GM23338 (cell line): Measurements from ENCODE around the gene IFNG-AS1. TPM values are rescaled to one million over a fixed set of nuclear protein-coding genes. Genes with fewer than 3 reads are reported as not detected.

Source experiments
- ATAC-seq: fragments of 200-7000 bp; cut with Tn5 transposase; 3 replicates; pipeline ENCODE4 v1.9.1; 2020
- DNase-seq: peaks from one replicate; pipeline ENCODE4 v3.0.0-alpha.2; 2015; ENCODE audit warnings: low spot score
- H2AFZ ChIP-seq: fragments of 200-600 bp; sonication (generic); 2 replicates; pipeline ENCODE4 v1.8.0; 2016; ENCODE audit warnings: antibody characterized with exemption, mild to moderate bottlenecking, moderate library complexity
- H3F3A ChIP-seq: fragments of 200-600 bp; sonication (generic); replicated peaks from 2 replicates; pipeline ENCODE4 v1.8.0; 2017; ENCODE audit warnings: antibody characterized with exemption, mixed run types, low read depth
- H3K27ac ChIP-seq: fragments of 200-600 bp; sonication (generic); 2 replicates; pipeline ENCODE4 v1.6.1; 2016; ENCODE audit warnings: low read depth
- H3K27me3 ChIP-seq: fragments of 200-600 bp; sonication (generic); 2 replicates; pipeline ENCODE4 v1.8.0; 2016; ENCODE audit warnings: mild to moderate bottlenecking, mixed run types, moderate library complexity; ENCODE audit not compliant: insufficient read depth
- H3K36me3 ChIP-seq: fragments of 200-600 bp; sonication (generic); 2 replicates; pipeline ENCODE4 v1.8.0; 2016; ENCODE audit warnings: mild to moderate bottlenecking; ENCODE audit not compliant: insufficient read depth
- H3K4me1 ChIP-seq: fragments of 200-600 bp; sonication (generic); 2 replicates; pipeline ENCODE4 v1.8.0; 2016; ENCODE audit warnings: mild to moderate bottlenecking, moderate library complexity; ENCODE audit not compliant: insufficient read depth
- H3K4me2 ChIP-seq: fragments of 200-600 bp; sonication (generic); 2 replicates; pipeline ENCODE4 v1.7.1; 2017; ENCODE audit warnings: mixed run types
- H3K4me3 ChIP-seq: fragments of 200-600 bp; sonication (generic); 2 replicates; pipeline ENCODE4 v1.6.1; 2016; ENCODE audit warnings: mixed run types
- H3K79me2 ChIP-seq: fragments of 200-600 bp; sonication (generic); replicated peaks from 2 replicates; pipeline ENCODE4 v1.8.0; 2017; ENCODE audit warnings: mild to moderate bottlenecking; ENCODE audit not compliant: insufficient read depth
- H3K9me2 ChIP-seq: fragments of 200-600 bp; sonication (generic); 2 replicates; pipeline ENCODE4 v1.8.0; 2017; ENCODE audit not compliant: insufficient read depth
- H4K20me1 ChIP-seq: fragments of 200-600 bp; sonication (generic); replicated peaks from 2 replicates; pipeline ENCODE4 v1.8.0; 2017; ENCODE audit warnings: mild to moderate bottlenecking; ENCODE audit not compliant: insufficient read depth
- H3K27ac Mint-ChIP-seq: 2 replicates; pipeline ENCODE4 v1.8.0; 2020; ENCODE audit warnings: inconsistent platforms, mild to moderate bottlenecking, moderate library complexity, mixed read lengths
- H3K27me3 Mint-ChIP-seq: 3 replicates; pipeline ENCODE4 v1.8.0; 2022; ENCODE audit warnings: low read depth, mild to moderate bottlenecking, moderate library complexity, mixed read lengths, inconsistent platforms; ENCODE audit not compliant: insufficient read depth, poor library complexity
- H3K36me3 Mint-ChIP-seq: 3 replicates; pipeline ENCODE4 v1.8.0; 2021; ENCODE audit warnings: low read depth, mild to moderate bottlenecking, inconsistent platforms, moderate library complexity, mixed read lengths
- H3K4me1 Mint-ChIP-seq: 3 replicates; pipeline ENCODE4 v1.8.0; 2020; ENCODE audit warnings: mild to moderate bottlenecking, inconsistent platforms, mixed read lengths
- H3K4me3 Mint-ChIP-seq: 3 replicates; pipeline ENCODE4 v1.8.0; 2021; ENCODE audit warnings: moderate library complexity, mild to moderate bottlenecking, inconsistent platforms, mixed read lengths
- H3K9me3 Mint-ChIP-seq: 3 replicates; pipeline ENCODE4 v1.8.0; 2020; ENCODE audit warnings: moderate library complexity, mild to moderate bottlenecking, inconsistent platforms, mixed read lengths
- CTCF ChIP-seq, 2 experiments: fragments of 200-600 bp in 1 of 2; sonication (generic) in 1 of 2; conservative IDR thresholded peaks; 2 replicates each; pipeline versions ENCODE4 v1.5.1 to v1.6.1; 2016 to 2017; ENCODE audit warnings: antibody characterized with exemption in 2 of 2, low read depth in 2 of 2, mild to moderate bottlenecking in 2 of 2, moderate library complexity in 1 of 2
- ETS1 ChIP-seq: IDR thresholded peaks from 2 replicates; pipeline ENCODE4 v1.6.1; 2016; ENCODE audit warnings: antibody characterized with exemption
- EZH2 ChIP-seq: fragments of 200-600 bp; sonication (generic); IDR thresholded peaks from one replicate; pipeline ENCODE4 v1.8.0; 2017; ENCODE audit warnings: antibody characterized with exemption, mild to moderate bottlenecking, low read depth; ENCODE audit not compliant: unreplicated experiment
- NANOG ChIP-seq: IDR thresholded peaks from 2 replicates; pipeline ENCODE4 v1.6.1; 2016; ENCODE audit warnings: antibody characterized with exemption, borderline replicate concordance
- POLR2AphosphoS5 ChIP-seq: IDR thresholded peaks from 2 replicates; pipeline ENCODE4 v1.6.1; 2016; ENCODE audit warnings: antibody characterized with exemption, low read depth
- REST ChIP-seq: IDR thresholded peaks from one replicate; pipeline ENCODE4 v1.6.1; 2018; ENCODE audit warnings: antibody characterized with exemption; ENCODE audit not compliant: unreplicated experiment
- ZNF331 ChIP-seq: fragments of 250-450 bp; sonication (Bioruptor Pico); IDR thresholded peaks from 2 replicates; pipeline ENCODE4 v1.5.0; 2020; ENCODE audit warnings: low read depth, mild to moderate bottlenecking, moderate library complexity
- ZNF462 ChIP-seq: fragments of 250-450 bp; sonication (Bioruptor Pico); IDR thresholded peaks from 2 replicates; pipeline ENCODE4 v1.5.0; 2020; ENCODE audit warnings: mild to moderate bottlenecking, moderate library complexity
- polyA plus RNA-seq: library from polyadenylated mRNA; unstranded; fragments of >200 nt; fragmentation: Nextera tagmentation; extraction: Ambion mirVana; gene quantifications from 2 replicates; pipeline ENCODE4 v1.2.1, GENCODE V29; 2016
- total RNA-seq: library from RNA; depleted of rRNA; stranded (reverse); fragments of >200 nt; shearing (Covaris generic); gene quantifications from 2 replicates; pipeline ENCODE4 v1.2.3, GENCODE V29; 2014

Gene IFNG-AS1
- total and polyA plus RNA-seq, 2 experiments from 2014 or later: not detected

- no peaks in the 10 kb centered on the region; the same call in 2 of the 3 replicates for H3K36me3 Mint-ChIP-seq
- DNase-seq (peak; percentile 88), ATAC-seq (peak; percentile 90)
- no peaks in the 10 kb centered on the region; the same call in 2 of the 3 replicates for H3K4me1 Mint-ChIP-seq
- no peaks in the 10 kb centered on the region for H4K20me1 ChIP-seq
- no peak overlapping the region for H3K27ac Mint-ChIP-seq
- H3F3A ChIP-seq: no peaks in the 10 kb centered on the region
- no peaks in the 10 kb centered on the region for H3K36me3 ChIP-seq
- peak overlapping the region; percentile 34; the same call in 1 of the 2 replicates for H2AFZ ChIP-seq
- H3K79me2 ChIP-seq: no peaks in the 10 kb centered on the region
- peaks cover 3% of the 10 kb centered on the region; the same call in 1 of the 2 replicates for H3K9me2 ChIP-seq
- H3K27me3 Mint-ChIP-seq: no peaks in the 10 kb centered on the region
- H3K4me2 ChIP-seq: no peak overlapping the region
- no peak overlapping the region for H3K4me3 ChIP-seq
- no peak overlapping the region for H3K27ac ChIP-seq
- no peaks in the 10 kb centered on the region for H3K27me3 ChIP-seq
- no peak for TF ChIP-seq REST
- no peak for TF ChIP-seq ZNF331 (CRISPR knock-in tag)
- no peak for TF ChIP-seq POLR2AphosphoS5
- peak; percentile 91 to 92 for TF ChIP-seq CTCF (conservative IDR thresholded peaks at IDR 0.05; ENCODE audit: low read depth in 2 of 2)
- no peaks in the 10 kb centered on the region for H3K4me1 ChIP-seq
- H3K4me3 Mint-ChIP-seq: no peak overlapping the region
- H3K9me3 Mint-ChIP-seq: no peaks in the 10 kb centered on the region
Observed at GRCh38 chr12:68040450-68041075, 51.3 kb downstream of the IFNG-AS1 start.

GRCh38 chr12:68042212-68042699 lies 53.0 kb downstream of the IFNG-AS1 start:
- Histone ChIP-seq H3K4me2 (no peak overlapping the region), H3K4me3 (no peak overlapping the region), H4K20me1 (no peaks in the 10 kb centered on the region), H3K79me2 (no peaks in the 10 kb centered on the region), H3K36me3 (no peaks in the 10 kb centered on the region), H2AFZ (peak overlapping the region; percentile 43), H3K27ac (no peak overlapping the region), H3K27me3 (no peaks in the 10 kb centered on the region), H3K9me2 (no peaks in the 10 kb centered on the region), H3F3A (no peaks in the 10 kb centered on the region), H3K4me1 (no peaks in the 10 kb centered on the region)
- no peak overlapping the region for H3K27ac Mint-ChIP-seq
- DNase-seq (no peak), ATAC-seq (no peak)
- H3K9me3 Mint-ChIP-seq: peaks cover 8% of the 10 kb centered on the region; the same call in 2 of the 3 replicates
- peaks cover 7% of the 10 kb centered on the region; the same call in 2 of the 3 replicates for H3K36me3 Mint-ChIP-seq
- no peak overlapping the region for H3K4me3 Mint-ChIP-seq
- no peaks in the 10 kb centered on the region for H3K27me3 Mint-ChIP-seq
- no peaks in the 10 kb centered on the region; the same call in 2 of the 3 replicates for H3K4me1 Mint-ChIP-seq
- no peak for TF ChIP-seq NANOG
- no peak for TF ChIP-seq EZH2
- no peak for TF ChIP-seq ZNF462
- no peak for TF ChIP-seq ETS1
